Measurements from ENCODE around the gene FEZF1.

- TF ChIP-seq EZH2 (IDR thresholded peaks at IDR 0.05; ENCODE audit: borderline replicate concordance, insufficient read depth, low read length, poor library complexity, severe bottlenecking) (no peak), EP300 (conservative IDR thresholded peaks at IDR 0.05; ENCODE audit: poor library complexity, severe bottlenecking) (no peak), CTCF (IDR thresholded peaks at IDR 0.05; ENCODE audit: poor library complexity, severe bottlenecking) (no peak), POLR2AphosphoS5 (IDR thresholded peaks at IDR 0.05) (peak; percentile 18), REST (IDR thresholded peaks at IDR 0.05; ENCODE audit: borderline replicate concordance) (no peak), TAF1 (IDR thresholded peaks at IDR 0.05; ENCODE audit: low read depth) (no peak), MXI1 (conservative IDR thresholded peaks at IDR 0.05; ENCODE audit: poor library complexity, severe bottlenecking) (no peak), RAD21 (conservative IDR thresholded peaks at IDR 0.05) (no peak), SMC3 (conservative IDR thresholded peaks at IDR 0.05; ENCODE audit: poor library complexity) (no peak)
Observed at GRCh38 chr7:122301858-122302760, 2.4 kb downstream of the FEZF1 start.
